Upper lobe of right lung (tissue), 1 donor: Measurements from ENCODE around the gene ZNF19. TPM values are rescaled to one million over a fixed set of nuclear protein-coding genes. Genes with fewer than 3 reads are reported as not detected.

Experiments used
- ATAC-seq: fragments of 200-7000 bp; cut with Tn5 transposase; one replicate; pipeline ENCODE4 v1.9.1; 2020; ENCODE audit warnings: mild to moderate bottlenecking, moderate library complexity
- DNase-seq: peaks from one replicate; pipeline ENCODE4 v3.0.0-alpha.2; 2020
- H3K27ac ChIP-seq: fragments of 200-600 bp; one replicate; pipeline ENCODE4 v1.8.0; 2022
- H3K27me3 ChIP-seq: fragments of 200-600 bp; one replicate; pipeline ENCODE4 v1.8.0; 2022; ENCODE audit warnings: mild to moderate bottlenecking
- H3K36me3 ChIP-seq: fragments of 200-600 bp; one replicate; pipeline ENCODE4 v1.8.0; 2022
- H3K4me1 ChIP-seq: fragments of 200-600 bp; one replicate; pipeline ENCODE4 v1.8.0; 2022
- H3K4me3 ChIP-seq: fragments of 200-600 bp; one replicate; pipeline ENCODE4 v1.8.0; 2022; ENCODE audit warnings: mild to moderate bottlenecking
- H3K9me3 ChIP-seq: fragments of 200-600 bp; one replicate; pipeline ENCODE4 v1.8.0; 2022
- intact Hi-C: fragments of 100-400 bp; cut with DNase I; formaldehyde crosslinking; loops from one replicate; pipeline ENCODE4 v1.11.0; 2022
- total RNA-seq: library from RNA; stranded (reverse); fragmentation: NEBNext Ultra II Directional; extraction: Animal tissue kit (Norgen Biotek cat#: 25700); gene quantifications from one replicate; pipeline ENCODE4 v1.2.1, GENCODE V29; 2021
- TF ChIP-seq, protein P1 (sequence below): fragments of 200-600 bp; IDR thresholded peaks from one replicate; pipeline ENCODE4 v1.8.0; 2022; ENCODE audit warnings: antibody characterized with exemption
- donor health status: DM: no; HTN: yes; CAD: no; lungs with severe emphysema.

The ZNF19 gene
- total RNA-seq, 1 donor from 2014 or later: 11.4 TPM

GRCh38 chr16:71490361-71490760 lies 1.2 kb upstream of the ZNF19 start:
- ATAC-seq (no peak), DNase-seq (no peak)
- H3K27ac ChIP-seq: no peak overlapping the region
- H3K4me3 ChIP-seq: no peak overlapping the region
- intact Hi-C loops: no loop called here
- no peaks in the 10 kb centered on the region for H3K27me3 ChIP-seq
- H3K4me1 ChIP-seq: no peaks in the 10 kb centered on the region
- no peaks in the 10 kb centered on the region for H3K36me3 ChIP-seq
- H3K9me3 ChIP-seq: no peaks in the 10 kb centered on the region
- TF ChIP-seq, protein P1, sequence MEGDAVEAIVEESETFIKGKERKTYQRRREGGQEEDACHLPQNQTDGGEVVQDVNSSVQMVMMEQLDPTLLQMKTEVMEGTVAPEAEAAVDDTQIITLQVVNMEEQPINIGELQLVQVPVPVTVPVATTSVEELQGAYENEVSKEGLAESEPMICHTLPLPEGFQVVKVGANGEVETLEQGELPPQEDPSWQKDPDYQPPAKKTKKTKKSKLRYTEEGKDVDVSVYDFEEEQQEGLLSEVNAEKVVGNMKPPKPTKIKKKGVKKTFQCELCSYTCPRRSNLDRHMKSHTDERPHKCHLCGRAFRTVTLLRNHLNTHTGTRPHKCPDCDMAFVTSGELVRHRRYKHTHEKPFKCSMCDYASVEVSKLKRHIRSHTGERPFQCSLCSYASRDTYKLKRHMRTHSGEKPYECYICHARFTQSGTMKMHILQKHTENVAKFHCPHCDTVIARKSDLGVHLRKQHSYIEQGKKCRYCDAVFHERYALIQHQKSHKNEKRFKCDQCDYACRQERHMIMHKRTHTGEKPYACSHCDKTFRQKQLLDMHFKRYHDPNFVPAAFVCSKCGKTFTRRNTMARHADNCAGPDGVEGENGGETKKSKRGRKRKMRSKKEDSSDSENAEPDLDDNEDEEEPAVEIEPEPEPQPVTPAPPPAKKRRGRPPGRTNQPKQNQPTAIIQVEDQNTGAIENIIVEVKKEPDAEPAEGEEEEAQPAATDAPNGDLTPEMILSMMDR: no peak

DNA sequence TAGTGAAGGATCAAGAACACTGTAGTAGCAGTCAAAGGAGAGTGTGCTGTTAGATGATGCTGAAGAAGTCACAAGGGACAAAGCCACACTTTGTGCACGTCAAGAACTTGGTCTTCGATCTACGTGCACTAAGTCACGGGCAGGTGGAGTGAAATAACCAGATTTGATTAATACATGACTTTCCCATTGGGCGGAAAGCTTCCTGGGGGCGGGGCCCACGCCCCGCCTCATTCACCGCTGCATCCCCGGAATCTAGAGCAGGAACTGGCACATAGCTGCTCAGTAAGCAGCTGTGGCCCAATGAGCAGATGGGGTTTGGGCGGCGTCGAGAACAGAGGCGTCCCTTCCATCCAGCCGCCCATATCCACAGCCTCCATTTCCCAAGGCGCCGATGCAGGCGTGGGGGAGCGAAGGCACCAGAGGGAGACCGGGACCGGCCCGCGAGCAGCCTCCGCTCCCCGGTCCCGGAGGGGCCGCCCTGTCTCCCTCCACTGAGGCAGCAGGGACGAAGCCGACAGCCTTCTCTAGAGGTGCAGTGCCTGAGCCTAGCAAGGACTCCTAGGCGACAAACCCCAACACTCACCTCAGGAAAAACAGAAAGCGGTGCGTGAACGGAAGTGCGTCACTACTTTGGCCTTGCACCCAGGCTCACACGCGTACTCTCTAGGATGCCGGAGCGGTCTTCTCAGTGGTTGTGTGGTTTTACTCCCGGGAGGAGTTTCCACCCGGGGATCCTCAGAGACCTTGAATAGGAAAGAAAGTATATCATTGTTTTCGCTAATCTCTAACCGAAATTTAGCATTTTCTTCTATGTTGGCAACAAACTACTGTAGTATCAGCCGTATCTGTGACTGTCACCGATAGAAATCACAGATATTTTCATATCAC lies 4.9 kb downstream of the ZNF19 start:
- no peaks in the 10 kb centered on the region for H3K9me3 ChIP-seq
- H3K27ac ChIP-seq: peak overlapping the region; percentile 98
- no peaks in the 10 kb centered on the region for H3K4me1 ChIP-seq
- H3K27me3 ChIP-seq: no peaks in the 10 kb centered on the region
- DNase-seq (peak; percentile 90), ATAC-seq (peak; percentile 98)
- no peaks in the 10 kb centered on the region for H3K36me3 ChIP-seq
- TF ChIP-seq, protein P1: no peak
- peak overlapping the region; percentile 84 for H3K4me3 ChIP-seq
- intact Hi-C loops: no loop called here

DNA sequence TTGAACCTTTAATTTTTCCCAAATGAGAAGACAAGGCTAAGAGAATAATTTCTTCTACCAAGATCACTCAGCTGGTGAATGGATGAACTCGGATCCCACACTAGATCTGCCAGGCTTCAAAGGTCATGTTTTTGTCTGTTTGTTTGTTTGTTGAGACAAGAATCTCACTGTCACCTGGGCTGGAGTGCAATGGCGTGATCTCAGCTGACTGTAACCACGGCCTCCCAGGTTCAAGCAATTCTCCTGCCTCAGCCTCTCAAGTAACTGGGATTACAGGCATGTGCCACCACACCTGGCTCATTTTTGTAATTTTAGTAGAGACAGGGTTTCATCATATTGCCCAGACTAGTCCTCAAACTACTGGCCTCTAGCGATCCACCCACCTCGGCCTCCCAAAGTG lies 6.6 kb downstream of the ZNF19 start:
- Histone ChIP-seq H3K4me3 (no peak overlapping the region), H3K27ac (no peak overlapping the region), H3K27me3 (no peaks in the 10 kb centered on the region), H3K36me3 (peaks cover 12% of the 10 kb centered on the region), H3K9me3 (no peaks in the 10 kb centered on the region), H3K4me1 (no peaks in the 10 kb centered on the region)
- DNase-seq (no peak), ATAC-seq (no peak)
- intact Hi-C loops: no loop called here
- TF ChIP-seq, protein P1: no peak

DNA sequence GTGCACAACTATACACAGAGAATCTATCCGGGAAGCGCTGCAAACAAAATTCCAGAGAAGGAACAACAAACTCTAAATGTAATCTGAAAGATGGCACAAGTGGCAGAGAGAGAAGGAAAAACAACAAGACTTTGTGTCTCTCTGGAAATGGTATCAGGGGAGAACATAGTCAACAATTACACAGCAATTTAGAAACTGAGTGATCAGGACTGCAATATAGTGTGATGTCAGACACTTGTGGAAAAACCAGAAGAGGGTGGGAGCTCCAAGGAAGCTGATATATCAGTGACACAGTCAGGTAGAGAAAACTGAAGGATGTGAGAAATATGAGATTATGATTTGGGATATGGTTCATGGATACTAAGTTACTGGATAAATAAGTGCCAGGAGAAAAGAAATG lies 8.2 kb downstream of the ZNF19 start:
- Histone ChIP-seq H3K4me3 (no peak overlapping the region), H3K36me3 (peaks cover 29% of the 10 kb centered on the region), H3K27me3 (no peaks in the 10 kb centered on the region), H3K4me1 (no peaks in the 10 kb centered on the region), H3K27ac (no peak overlapping the region), H3K9me3 (no peaks in the 10 kb centered on the region)
- intact Hi-C loops: no loop called here
- DNase-seq (no peak), ATAC-seq (no peak)
- TF ChIP-seq, protein P1: no peak

- TF ChIP-seq, protein P1: peak; percentile 28
- H3K36me3 ChIP-seq: peaks cover 40% of the 10 kb centered on the region
- H3K4me3 ChIP-seq: no peak overlapping the region
- intact Hi-C loops: no loop called here
- no peak overlapping the region for H3K27ac ChIP-seq
- ATAC-seq: no peak
- no peak for DNase-seq
- H3K9me3 ChIP-seq: no peaks in the 10 kb centered on the region
- H3K4me1 ChIP-seq: no peaks in the 10 kb centered on the region
- H3K27me3 ChIP-seq: no peaks in the 10 kb centered on the region
These were observed 9.7 kb downstream of the ZNF19 start for GRCh38 chr16:71479420-71479819.
